Cerebellar cortex (tissue), 1 donor: ENCODE measurements around the gene SZRD1.

Source experiments
- DNase-seq: peaks from one replicate; pipeline ENCODE4 v3.0.0-alpha.2; 2015; ENCODE audit warnings: low spot score

SZRD1 gene

GRCh38 chr1:16394977-16395376 is 27.9 kb downstream of the SZRD1 start:
- DNase-seq: no peak

DNA sequence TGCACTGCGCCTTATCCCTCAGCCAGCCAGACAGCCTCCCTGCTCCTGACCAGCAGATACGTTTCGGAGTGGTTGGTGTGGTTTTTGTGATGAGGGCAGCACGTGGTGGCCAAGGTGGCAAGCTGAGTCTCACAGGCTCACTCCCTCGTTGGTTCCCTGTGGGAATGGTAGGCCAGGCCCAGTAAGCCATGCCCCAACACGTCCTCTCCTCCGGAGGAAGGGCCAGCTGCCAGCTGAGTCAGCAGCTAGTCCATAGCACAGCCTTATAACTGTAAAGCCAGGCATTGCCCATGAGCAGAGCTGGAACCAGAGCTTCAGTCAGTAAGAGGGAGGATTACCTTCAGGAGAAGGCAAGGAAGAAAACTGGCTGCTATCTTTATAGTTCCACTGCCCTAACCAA is 29.5 kb downstream of the SZRD1 start:
- DNase-seq: peak; percentile 43

GRCh38 chr1:16397120-16397519 is 30.1 kb downstream of the SZRD1 start:
- DNase-seq: no peak

DNA sequence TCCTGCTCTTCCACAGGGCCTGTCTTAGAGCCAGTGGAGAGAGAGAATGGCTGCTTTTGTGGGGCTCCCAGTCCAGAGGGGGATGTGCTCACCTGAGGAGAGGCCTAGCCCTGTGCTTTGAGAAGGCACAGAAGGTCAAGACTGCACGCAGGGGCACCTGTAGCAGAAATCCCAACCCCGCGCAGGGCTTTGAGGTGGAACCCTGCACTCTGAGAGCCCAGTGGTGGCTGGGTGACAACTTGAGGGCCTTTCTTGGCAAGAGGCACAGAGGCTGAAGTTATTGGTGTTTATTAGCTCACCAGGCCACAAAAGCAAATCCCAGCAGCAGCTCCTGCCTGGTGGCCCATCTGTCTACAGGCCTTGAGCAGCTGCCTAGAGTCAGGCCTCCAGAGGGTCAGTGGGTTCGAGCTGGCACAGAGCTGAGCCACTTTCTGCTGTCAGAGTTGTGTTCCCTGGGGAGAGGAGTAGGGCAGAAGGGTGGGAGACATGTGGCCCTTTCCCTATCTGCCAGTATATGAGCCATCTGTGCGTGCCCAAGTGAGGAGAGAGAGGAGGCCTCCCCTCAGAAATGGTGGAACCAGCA is 31.4 kb downstream of the SZRD1 start:
- no peak for DNase-seq

GRCh38 chr1:16402742-16403141 is 35.7 kb downstream of the SZRD1 start:
- no peak for DNase-seq

DNA sequence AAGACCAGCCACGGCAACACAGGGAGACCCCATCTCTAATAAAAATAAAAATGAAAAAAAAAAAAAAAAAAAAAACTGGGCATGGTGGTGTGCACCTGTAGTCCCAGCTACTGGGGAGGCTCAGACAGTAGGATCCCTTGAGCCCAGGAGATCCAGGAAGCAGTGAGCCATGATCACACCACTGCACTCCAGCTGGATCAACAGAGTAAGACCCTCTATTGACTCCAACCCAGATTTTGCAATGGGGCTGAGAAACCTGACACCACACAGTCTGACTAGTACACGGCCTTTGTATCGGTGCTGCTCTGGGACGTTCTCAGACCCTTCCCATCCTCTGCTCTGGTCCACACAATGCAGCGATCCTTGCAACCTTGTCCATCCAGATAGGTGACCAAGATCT is 38.4 kb downstream of the SZRD1 start:
- no peak for DNase-seq

DNA sequence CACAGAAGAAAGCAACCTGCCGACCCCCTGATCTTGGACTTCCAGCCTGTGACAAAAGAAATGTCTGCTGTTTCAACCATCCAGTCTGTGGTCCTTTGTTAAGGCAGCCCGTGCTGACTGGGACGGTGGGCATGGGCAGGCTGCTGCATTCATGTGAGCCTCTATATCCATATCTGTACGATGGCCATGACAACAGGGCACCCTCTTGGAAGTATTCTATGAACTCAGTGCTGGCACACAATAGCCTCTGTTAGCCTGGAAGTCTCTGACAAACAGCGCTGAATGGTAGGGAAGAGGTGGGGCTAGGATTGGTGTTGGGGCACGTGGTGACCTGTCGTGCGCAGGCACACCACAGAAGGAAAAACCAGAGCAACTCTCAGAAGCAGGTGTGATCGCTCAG is 39.8 kb downstream of the SZRD1 start:
- DNase-seq: no peak

- DNase-seq: no peak
Observed at GRCh38 chr1:16409536-16410152, 42.6 kb downstream of the SZRD1 start.

DNA sequence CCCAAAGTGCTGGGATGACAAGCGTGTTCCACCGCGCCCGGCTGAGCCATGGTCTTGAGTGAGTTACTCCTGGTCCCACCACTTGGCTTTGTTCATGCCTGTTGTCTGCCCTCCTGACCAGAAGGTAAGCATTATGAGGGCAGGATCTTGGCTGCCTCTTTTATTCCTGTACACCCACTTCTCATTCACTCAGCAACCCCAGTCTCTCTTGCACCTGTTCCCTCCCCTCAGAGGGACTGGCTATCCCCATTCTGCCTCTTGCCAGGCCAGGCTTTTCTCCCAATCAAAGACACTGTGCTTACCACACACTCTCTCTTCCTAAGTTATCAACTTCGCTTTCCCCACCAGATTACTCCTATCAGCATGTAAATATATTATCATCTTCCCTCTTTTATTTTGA is 43.8 kb downstream of the SZRD1 start:
- no peak for DNase-seq

DNA sequence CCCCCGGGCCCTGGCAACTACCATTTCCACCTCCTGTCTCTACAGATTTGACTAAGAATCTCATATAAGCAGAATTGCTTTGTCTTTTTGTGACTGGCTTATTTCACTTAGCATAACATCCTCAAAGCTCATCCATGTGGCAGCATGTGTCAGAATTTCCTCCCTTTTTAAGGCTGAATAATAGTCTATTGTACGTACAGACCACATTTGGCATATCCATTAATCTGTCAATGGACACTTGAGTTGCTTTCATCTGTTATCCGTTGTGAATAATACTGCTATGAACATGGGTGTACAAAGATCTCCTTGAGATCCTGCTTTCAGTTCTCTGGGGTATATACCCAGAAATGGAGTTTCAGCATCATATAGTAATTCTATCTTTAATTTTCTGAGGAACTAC is 46.1 kb downstream of the SZRD1 start:
- no peak for DNase-seq

- DNase-seq: no peak
Observed at GRCh38 chr1:16418823-16419425, 51.9 kb downstream of the SZRD1 start.

DNA sequence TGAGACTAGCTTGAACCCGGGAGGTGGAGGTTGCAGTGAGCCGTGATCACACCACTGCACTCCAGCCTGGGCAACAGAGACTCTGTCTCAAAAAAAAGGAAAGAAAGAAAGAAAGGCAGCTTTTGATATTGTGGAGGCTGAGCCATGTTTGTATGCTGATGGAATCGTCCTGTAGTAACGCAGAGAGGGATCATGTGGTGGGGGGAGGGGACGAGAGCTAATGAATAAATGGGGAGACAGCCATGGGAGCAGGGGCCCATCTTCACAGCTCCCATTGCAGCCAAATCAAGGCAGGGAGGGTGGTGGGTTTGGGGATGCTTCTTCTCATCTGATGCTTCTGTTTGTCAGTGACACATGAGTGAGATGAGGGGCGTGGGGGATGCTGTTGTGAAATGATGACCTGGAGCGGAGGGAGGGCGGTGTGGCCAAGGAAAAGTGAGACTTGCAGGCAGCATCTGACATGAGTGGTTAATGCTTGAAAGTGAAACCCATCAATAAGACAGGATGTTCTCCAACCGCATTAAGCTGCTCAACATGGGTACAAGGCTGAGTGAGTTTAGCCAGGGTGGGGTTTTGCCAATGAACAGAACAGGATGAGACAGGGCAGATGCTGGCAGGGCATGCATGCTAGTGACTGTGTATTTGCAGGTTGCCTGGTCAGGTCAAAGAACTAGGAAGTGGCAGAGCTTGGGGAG is 53.5 kb downstream of the SZRD1 start:
- no peak for DNase-seq

- no peak for DNase-seq
Observed at GRCh38 chr1:16421201-16421600, 54.2 kb downstream of the SZRD1 start.

- no peak for DNase-seq
Observed at GRCh38 chr1:16422041-16422440, 55.0 kb downstream of the SZRD1 start.

- DNase-seq: no peak
Observed at GRCh38 chr1:16425125-16426025, 58.3 kb downstream of the SZRD1 start.

- peak; percentile 19 for DNase-seq
Observed at GRCh38 chr1:16430606-16431005, 63.6 kb downstream of the SZRD1 start.

DNA sequence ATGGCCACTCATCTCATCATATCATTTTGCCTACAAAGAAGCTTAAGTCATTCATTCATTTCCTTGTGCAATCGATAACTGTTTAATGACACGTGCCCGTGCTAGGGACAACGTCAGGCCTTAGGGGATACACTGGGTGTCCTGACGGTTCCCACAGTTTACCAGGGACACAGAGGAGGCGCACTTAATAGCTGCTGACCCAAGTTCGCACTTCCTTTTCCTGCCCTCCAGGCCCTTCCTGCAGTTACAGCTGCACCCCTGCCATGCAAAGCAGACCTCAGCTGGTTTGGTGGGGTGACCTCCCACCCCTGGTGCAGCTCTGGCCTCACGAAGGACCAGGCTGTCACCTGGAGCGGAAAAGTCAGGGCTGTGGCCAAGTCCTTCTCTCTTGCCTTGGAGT is 66.0 kb downstream of the SZRD1 start:
- no peak for DNase-seq

- DNase-seq: no peak
Observed at GRCh38 chr1:16434007-16434406, 67.0 kb downstream of the SZRD1 start.

- no peak for DNase-seq
Observed at GRCh38 chr1:16434501-16434900, 67.5 kb downstream of the SZRD1 start.

GRCh38 chr1:16436946-16437474 is 70.0 kb downstream of the SZRD1 start, which contains the start of gene SPATA21:
SPATA21 (minus strand) TSS chr1:16437424; CDS start chr1:16431371, 6,053 bp downstream.
- DNase-seq: no peak

DNA sequence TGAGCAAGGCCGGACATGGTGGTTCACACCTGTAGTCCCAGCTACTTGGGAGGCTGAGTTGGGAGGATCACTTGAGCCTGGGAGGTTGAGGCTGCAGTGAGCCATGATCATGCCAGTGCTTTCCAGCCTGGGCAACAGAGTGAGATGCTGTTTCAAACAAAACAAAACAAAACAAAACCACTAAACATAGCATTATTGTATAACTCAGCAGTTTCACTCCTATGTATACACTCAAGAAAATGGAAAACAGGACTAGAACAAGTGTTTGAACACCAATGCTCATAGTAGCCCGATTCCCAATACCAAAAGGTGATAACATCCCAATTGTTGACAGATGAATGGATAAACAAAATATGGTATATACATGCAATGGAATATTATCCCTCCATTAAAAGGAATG is 71.5 kb downstream of the SZRD1 start:
- no peak for DNase-seq

DNA sequence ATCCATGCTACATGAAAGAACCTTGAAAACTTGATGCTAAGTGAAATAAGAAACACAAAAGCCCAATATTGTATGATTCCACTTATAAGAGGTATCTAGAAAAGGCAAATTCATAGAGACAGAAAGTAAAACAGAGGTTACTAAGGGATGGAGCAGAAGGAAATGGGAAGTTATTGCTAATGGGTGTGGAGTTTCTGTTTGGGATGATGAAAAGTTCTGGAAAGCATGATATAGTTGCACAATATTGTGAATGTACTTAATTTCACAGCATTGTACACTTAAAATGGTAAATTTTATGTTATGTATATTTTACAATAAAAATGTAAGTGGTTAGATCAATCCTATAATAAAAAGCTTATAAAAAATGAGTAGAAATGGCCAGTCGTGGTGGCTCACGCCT is 71.9 kb downstream of the SZRD1 start:
- DNase-seq: no peak
